GM19328 (cell line): ENCODE results near the gene UQCRC1.

Source experiments
- ATAC-seq: cut with Tn5 transposase; IDR thresholded peaks from one replicate; pipeline ENCODE4 v1.9.1; 2021; ENCODE audit warnings: mild to moderate bottlenecking, moderate library complexity; ENCODE audit not compliant: unreplicated experiment

The UQCRC1 gene

DNA sequence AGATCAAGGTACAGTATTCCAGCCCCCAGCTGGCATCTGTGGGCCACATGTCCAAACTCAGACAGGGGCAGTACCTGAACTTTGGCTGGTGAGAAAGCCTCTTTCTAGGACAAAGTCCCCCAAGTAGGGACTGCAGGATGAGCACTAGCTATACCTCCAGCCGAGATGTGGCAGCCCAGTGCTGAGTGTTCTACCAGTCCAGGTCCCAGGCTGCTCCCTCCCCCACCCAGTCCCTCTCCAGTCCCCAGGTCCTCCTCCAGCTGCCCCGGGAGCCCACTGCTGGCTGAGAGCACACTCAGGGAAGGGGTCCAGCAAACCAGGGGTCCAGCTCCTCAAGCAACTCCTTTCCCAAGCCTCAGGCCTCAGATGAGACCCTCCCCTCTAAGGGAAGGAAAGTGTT, 24.3 kb upstream of the UQCRC1 start:
- ATAC-seq, result no peak

DNA sequence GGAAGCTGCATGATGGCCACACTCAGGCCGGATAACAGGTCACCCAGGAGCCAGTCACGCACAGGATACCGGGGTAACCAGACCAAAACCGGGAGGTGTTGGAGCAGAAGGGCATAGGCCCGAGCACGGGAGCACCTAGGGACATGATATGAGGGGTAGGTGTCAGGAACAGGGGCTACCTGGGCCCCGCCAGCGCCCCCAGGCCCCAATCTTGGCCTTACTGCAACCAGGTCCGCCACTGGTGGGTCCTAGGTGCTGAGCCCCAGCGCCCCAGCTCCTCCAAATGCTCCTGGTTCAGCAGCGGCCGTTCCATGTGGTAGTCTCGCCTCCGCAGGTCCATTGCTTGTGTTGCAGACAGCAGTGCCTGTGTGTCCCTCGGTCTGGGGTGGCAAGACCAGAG, 23.8 kb upstream of the UQCRC1 start:
- no peak for ATAC-seq

DNA sequence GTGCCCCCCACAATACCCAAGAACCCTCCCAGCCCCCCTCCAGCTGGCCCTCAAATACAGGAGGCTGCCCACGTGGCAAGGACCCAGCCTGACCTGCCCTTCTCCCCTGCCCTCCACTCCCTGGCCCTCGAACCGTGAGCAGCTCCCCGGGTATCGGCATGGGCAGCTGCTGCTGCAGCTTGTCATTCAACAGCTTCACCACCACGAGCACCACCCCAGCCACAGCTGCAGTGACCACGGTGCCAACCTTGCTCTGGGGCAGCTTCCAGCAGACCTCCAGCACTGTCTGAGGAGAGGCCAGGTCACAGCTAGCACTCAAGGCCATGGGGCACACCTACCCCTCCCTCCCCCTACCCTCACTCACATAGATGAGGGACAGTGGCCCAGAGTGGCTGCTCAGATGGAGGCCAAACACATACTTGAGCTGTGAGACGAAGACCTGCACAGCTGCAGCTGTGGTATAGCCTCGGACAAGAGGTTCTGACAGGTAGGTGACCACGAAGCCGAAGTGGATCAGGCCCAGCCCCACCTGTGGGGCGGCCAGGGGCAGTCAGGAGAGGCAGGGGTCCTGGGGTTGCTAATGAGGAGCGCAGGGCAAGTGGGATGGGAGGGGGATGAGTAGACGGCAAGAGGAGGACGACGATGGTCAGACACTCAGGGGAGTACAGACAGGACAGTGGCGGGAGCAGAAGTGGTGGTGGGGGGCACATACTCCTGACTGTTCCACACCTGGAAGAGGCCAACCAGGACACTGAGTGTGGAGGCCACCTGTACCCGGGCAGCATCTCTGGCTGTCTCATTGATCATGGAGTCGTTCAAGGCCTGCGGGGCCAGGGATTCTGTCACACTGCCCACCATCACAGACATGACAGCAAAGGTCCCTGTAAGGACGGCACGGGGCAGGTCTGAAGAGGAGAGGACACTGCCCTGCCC, 22.3 kb upstream of the UQCRC1 start:
- ATAC-seq, result no peak

DNA sequence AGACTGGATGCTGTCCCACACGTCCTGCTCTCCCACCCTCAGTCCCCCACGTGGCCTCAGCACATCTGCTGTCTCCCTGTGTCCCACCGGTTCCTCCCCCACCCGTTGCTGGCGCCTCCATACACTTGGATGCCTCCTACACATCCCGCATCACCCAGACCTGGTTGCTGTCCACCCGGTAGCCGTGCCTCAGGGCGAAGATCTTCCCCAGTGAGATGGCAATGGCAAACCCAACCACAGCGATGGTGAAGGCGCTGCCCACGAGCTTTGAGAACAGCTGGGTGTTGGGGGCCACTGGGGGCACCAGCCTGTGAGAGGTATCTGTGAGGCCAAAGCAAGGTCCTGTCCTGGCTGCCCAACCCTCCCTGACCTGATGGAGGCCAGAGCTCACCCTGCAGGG, 21.4 kb upstream of the UQCRC1 start:
- no peak for ATAC-seq

- ATAC-seq, result no peak
Measured at GRCh38 chr3:48630407-48630806, 21.0 kb upstream of the UQCRC1 start.

DNA sequence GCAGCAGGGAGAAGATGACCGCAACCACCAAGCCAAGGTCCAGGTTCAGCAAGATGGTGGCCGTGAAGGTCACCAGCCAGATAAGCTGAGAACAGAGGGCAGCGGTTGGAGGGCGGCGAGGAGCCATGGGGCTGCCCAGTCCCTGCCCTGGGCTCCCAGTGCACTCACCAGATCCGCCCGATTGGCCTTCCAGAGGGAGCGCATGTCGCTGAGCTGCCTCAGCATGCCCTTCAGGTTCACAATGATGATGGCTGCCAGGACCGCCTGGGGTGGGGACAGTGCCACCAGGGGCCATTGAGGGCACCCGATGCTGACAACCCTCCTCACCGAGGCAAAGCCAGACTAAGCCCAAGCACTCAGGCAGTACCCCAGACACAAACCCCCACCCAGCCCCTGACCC, 20.4 kb upstream of the UQCRC1 start:
- ATAC-seq, result no peak

GRCh38 chr3:48628277-48629017, 19.0 kb upstream of the UQCRC1 start:
- no peak for ATAC-seq

DNA sequence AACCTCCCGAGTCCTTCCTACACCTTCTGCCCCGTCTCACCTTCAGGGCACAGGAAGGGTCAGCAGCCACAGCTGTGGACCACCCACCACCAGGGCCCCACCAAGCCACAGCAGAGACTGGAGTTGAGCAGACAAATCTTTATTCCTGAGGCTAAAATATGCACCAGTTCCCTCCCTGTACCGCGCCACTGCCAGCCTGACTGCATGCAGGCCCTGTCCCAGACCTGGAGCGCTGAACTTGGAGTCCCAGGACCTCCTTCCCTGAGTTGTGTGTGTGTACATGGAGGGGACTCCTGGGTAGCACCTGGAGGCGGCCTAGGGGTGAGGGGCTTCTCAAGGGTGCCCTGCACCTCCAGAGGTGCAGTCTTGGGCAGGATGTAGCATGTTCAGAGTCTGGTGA, 16.2 kb upstream of the UQCRC1 start:
- no peak for ATAC-seq

DNA sequence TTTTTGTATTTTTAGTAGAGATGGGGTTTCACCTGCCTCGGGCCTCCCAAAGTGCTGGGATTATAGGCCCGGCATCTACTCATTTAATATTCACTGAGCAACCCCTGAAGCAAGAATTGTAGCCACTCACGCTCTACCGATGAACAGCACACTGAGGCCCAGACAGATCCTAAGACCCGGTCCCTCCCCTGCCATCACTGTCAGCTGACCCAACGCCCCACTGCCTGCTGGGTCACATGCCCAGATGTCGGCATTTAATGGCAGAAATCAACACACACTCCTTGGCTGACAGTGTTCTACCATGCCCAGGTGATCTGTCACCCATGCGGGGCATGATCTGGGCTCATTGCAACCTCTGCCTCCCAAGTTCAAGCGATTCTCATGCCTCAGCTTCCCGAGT, 15.3 kb upstream of the UQCRC1 start:
- no peak for ATAC-seq

DNA sequence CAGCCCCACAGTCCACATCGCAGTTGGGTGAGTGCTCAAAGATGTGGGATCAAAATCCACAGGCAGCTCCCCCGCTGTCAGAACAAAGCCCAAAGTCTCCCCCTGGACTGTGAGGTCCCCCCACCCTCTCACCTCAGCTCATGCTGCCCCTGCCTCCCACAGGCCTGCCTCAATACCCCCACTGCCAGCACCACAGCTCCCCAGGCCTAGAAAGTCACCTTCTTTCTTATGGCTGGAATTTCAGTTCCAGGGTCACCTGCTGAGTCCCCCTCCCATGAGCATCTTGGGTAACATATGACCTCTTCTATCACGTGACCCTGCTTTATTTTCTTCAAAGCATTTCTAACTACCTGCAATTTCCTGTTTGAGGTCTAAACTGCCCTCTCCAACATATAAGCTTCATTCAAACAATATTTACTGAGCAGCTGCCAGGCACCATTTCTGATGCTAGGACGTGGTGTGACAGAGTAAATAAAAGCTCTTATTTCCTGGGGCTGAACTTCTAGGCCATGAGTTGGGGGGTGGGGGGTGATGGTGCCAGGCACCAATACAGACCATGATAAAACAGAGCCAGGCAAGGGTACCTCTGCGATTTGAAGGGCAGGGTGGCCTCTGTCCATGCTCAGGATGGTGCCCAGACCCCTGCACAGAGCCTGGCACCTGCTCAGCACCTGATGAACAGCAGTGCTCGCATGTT, 14.6 kb upstream of the UQCRC1 start:
- no peak for ATAC-seq

- ATAC-seq, result no peak
Measured at GRCh38 chr3:48621461-48621869, 12.0 kb upstream of the UQCRC1 start, which contains the start of gene TMEM89. TMEM89 (minus strand) TSS chr3:48621769; CDS start chr3:48621756, 13 bp downstream.

DNA sequence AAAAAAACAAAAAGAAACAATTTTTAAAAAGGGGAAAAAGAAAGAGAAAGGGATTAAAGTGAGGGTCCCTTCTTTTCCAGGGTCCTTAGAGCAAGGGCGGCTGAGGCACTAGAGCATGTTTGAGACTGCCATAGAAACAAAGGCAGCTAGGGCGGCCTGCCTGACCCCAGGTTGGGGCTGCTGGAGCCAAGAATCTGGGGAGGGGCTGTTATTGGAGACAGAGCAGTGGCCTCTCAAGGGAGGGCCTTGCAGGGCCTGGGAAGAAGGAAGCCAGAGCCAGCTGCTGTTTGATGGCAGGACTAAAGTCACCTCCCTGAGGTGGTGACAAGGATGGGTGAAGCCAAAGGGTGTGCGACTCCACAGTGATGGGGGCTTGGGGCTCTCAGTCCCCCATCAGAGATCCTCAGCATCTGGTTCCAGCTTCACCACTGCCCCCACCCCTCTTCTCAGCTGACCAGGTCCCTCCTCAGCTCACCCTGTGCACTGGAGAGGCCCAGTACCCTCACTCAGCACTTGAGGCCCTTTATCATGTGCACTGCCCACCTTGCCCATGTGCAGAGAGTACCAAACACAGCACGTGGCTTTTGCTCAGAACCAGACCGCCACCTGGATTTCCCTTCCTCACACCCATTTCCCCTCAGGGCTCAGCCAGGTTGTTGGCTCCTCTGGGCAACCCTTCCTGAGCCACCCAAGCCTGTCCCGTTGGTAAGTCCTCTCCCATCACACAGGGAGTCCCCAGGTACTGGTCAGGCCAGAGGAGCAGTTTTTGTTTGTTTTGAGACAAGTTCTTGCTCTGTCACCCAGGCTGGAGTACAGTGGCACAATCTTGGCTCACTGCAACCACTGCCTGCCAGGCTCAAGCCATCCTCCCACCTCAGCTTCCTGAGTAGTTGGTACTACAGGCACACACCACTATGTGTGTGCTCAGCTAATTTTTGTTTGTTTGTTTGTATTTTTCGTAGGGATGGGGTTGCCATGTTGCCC, 10.4 kb upstream of the UQCRC1 start:
- ATAC-seq, result no peak

DNA sequence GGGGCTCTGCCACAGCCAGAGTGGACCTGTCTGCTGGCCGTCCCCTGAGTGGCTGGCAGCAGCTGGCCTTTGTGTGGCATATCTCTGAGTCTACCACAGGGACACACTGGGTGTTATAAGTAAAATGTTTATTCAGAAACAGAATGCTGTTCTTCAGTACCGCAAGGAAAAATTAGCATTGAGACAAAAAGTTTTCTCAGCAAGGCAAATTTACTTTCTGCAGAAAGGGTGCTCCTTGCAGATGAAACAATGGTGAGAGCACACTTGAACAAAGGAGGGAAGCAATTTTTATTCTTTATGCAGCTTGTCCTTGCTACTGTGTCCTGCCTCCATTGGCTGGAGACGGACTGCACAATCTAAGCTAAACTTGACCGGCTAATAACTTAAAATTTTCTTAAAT, 8.1 kb upstream of the UQCRC1 start:
- ATAC-seq, result no peak

DNA sequence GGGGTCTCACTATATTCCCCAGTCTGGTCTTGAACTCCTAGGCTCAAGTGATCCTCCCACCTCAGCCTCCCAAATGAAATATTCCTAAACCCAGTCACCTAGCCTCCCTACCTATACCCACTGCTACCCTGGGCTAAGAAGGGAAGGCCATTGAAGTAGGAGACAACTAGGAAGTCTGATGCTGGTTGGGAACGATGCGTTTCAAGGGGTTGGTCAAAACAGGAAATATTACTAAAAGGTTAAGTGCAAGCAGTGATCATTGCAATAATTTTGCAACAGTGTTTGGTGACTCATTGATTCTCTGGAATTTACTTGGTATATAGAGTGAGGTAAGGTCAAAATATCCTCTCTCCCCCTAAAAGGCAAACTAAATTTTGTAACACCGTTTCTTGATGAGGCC, 4.6 kb upstream of the UQCRC1 start:
- ATAC-seq, result no peak

GRCh38 chr3:48612309-48612708, 2.9 kb upstream of the UQCRC1 start:
- no peak for ATAC-seq

- ATAC-seq, result no peak
Measured at GRCh38 chr3:48607519-48607918, 1.9 kb downstream of the UQCRC1 start.

DNA sequence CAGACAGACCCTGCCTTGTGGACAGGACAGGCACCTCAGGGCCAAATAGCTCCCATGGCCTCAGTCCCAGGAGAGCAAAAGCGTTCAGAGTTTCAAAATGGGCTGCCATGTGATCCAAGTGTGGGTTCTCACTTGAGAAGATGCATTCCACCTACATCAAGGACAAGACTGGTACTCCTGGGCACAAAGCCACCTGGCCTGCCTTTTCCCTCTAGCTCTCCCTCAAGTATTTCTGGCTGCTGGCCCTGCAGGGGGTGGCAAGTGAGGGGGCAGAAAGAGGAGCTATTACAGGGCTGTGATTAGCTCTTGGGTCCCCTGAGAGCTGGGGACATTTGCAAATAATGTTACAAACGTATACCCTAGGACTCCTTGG, 7.8 kb downstream of the UQCRC1 start:
- no peak for ATAC-seq

DNA sequence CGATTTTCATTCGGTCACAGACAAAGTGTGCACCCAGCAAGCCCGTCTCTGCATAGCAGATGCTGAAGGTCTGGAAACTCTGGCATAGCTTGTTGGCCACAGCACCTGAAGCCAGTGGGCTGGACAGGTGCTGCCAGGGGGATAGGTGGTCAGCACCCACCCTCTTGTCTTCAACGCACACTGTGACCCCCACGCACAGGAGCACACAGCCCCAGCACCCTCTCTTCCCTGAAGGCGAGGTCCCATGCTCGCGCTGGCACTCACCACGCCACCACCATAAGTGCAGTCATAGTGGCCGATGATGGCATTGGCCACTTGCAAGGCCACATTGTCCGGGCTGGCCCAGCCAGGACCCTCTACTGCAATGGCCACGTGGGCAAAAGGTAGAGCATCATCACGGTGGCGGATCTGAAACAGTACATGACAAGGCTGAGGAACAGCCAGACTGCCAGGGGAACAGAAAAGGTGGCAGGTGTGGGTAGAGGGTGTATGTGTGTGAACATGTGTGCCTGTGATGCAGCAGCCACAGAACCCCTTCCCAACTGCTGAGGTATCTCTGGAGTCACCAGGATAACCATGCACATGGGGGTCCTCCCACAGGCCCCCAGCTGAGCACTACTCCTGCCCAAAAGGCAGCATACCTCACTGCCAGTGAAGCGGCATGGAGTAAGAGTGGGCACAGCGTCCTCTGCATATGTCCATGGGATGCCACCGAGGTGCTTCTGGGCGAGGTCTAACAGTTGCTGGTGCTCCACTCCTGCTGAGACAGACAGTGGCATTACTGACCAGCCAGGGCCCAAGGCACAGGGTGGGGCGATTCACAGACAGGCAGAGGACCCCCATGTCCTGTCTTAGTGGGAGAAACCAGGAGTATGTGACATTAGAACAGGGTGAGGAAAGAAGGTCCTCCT, 8.5 kb downstream of the UQCRC1 start:
- ATAC-seq, result no peak
